Cardiac septum (tissue), 1 donor: ENCODE data around the gene TPGS1. TPM values are rescaled to one million over a fixed set of nuclear protein-coding genes. Genes with fewer than 3 reads are reported as not detected.

ENCODE experiments used
- DNase-seq: peaks from one replicate; pipeline ENCODE4 v3.0.0-alpha.2; 2020; ENCODE audit warnings: low spot score
- intact Hi-C: fragments of 100-400 bp; cut with DNase I; formaldehyde crosslinking; loops from one replicate; pipeline ENCODE4 v1.14.0; 2022
- total RNA-seq: library from RNA; stranded (reverse); fragmentation: NEBNext Ultra II Directional; extraction: Animal tissue kit (Norgen Biotek cat#: 25700); gene quantifications from one replicate; pipeline ENCODE4 v1.2.1, GENCODE V29; 2021
- donor health status: DM: no; HTN: no; CAD: no.

The TPGS1 gene
- total RNA-seq, 1 donor from 2014 or later, result 11.2 TPM

GRCh38 chr19:533364-534058, 26.2 kb downstream of the TPGS1 start:
- DNase-seq, result no peak
- intact Hi-C loops, result loop anchor here (5.0 kb wide), 1 partner anchor 39 kb away; the partner anchor contains the start of gene BSG

GRCh38 chr19:534088-534487, 26.8 kb downstream of the TPGS1 start:
- intact Hi-C loops, result loop anchor here (5.0 kb wide), 1 partner anchor 38 kb away; the partner anchor contains the start of gene BSG
- no peak for DNase-seq

- DNase-seq, result no peak
- intact Hi-C loops, result no loop called here
These were observed 27.9 kb downstream of the TPGS1 start for GRCh38 chr19:535017-535835.

GRCh38 chr19:536031-536880, 29.0 kb downstream of the TPGS1 start:
- no peak for DNase-seq
- intact Hi-C loops, result no loop called here

- intact Hi-C loops, result no loop called here
- DNase-seq, result no peak
These were observed 29.6 kb downstream of the TPGS1 start for GRCh38 chr19:536881-537404.

GRCh38 chr19:538641-539428, 31.5 kb downstream of the TPGS1 start:
- intact Hi-C loops, result no loop called here
- DNase-seq, result no peak

GRCh38 chr19:539429-540030, 32.2 kb downstream of the TPGS1 start:
- intact Hi-C loops, result no loop called here
- DNase-seq, result no peak

GRCh38 chr19:540867-541637, 33.8 kb downstream of the TPGS1 start:
- intact Hi-C loops, result no loop called here

GRCh38 chr19:541699-542098, 34.4 kb downstream of the TPGS1 start:
- no peak for DNase-seq
- intact Hi-C loops, result no loop called here

More at GRCh38 chr19:540867-541637, 33.8 kb downstream of the TPGS1 start:
- no peak for DNase-seq

- intact Hi-C loops, result no loop called here
- DNase-seq, result no peak
These were observed 35.0 kb downstream of the TPGS1 start for GRCh38 chr19:542173-542866.

- DNase-seq, result no peak
- intact Hi-C loops, result no loop called here
These were observed 36.8 kb downstream of the TPGS1 start, which contains the start of gene GZMM for GRCh38 chr19:543910-544608. TSS of gene GZMM (plus strand) at chr19:544053. CDS start at chr19:544072, 19 bp downstream.

GRCh38 chr19:547117-547516, 39.8 kb downstream of the TPGS1 start:
- intact Hi-C loops, result no loop called here
- no peak for DNase-seq

GRCh38 chr19:547836-548720, 40.8 kb downstream of the TPGS1 start:
- no peak for DNase-seq
- intact Hi-C loops, result no loop called here

- DNase-seq, result no peak
- intact Hi-C loops, result no loop called here
These were observed 41.9 kb downstream of the TPGS1 start for GRCh38 chr19:548886-549830.

GRCh38 chr19:554817-555216, 47.5 kb downstream of the TPGS1 start:
- no peak for DNase-seq
- intact Hi-C loops, result no loop called here
